ENCODE results near the gene KCNQ2. TPM values are rescaled to one million over a fixed set of nuclear protein-coding genes. Genes with fewer than 3 reads are reported as not detected.

The KCNQ2 gene
- total RNA-seq, 1 donor from 2014 or later, result 39.5 TPM

DNA sequence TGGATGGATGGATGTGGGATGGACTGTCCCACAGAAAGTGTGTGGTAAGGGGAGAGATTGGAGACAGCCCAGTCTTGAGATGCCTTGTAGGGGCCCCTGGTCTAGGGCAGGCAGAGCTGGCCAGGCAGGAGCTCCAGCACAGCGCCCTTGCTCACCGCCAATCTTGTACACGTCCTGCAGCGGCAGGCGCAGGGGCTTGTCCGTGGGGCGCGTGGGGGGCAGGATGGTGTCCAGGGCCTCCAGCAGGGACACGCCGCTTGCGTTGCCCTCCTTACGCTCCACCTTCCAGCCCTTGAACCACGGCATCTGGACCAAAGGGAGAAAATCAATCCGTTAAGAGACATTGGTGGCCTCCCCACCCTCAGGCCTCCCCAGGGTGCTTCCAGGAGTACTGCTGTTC, 20.5 kb upstream of the KCNQ2 start:
- no peak for DNase-seq (ENCODE audit: low spot score)
- no peak overlapping the region for H3K9ac ChIP-seq
- H4K20me1 ChIP-seq (ENCODE audit: low read depth), result peaks cover 27% of the 10 kb centered on the region
- no peak overlapping the region for H2AFZ ChIP-seq (replicated peaks)
- no peak overlapping the region for H3K4me3 ChIP-seq
- Mint-ChIP-seq H3K27ac (no peak overlapping the region), H3K27me3 (ENCODE audit: insufficient read depth, low read depth) (peaks cover 35% of the 10 kb centered on the region), H3K36me3 (peaks cover 3% of the 10 kb centered on the region), H3K4me3 (no peak overlapping the region), H3K9me3 (peaks cover 7% of the 10 kb centered on the region), H3K4me1 (peaks cover 8% of the 10 kb centered on the region)
- H3K79me2 ChIP-seq (ENCODE audit: low read depth), result no peaks in the 10 kb centered on the region
- no peak for TF ChIP-seq EZH2 (IDR thresholded peaks at IDR 0.05)
- no peak for TF ChIP-seq EZH2phosphoT487 (IDR thresholded peaks at IDR 0.05)
- no peak for TF ChIP-seq CTCF (IDR thresholded peaks at IDR 0.05)
- H3K27me3 ChIP-seq, result peaks cover 65% of the 10 kb centered on the region
- H3K4me2 ChIP-seq, result no peak overlapping the region
- H3K9me3 ChIP-seq (ENCODE audit: low read depth), result no peaks in the 10 kb centered on the region
- no peaks in the 10 kb centered on the region for H3K36me3 ChIP-seq
- peaks cover 7% of the 10 kb centered on the region for H3K4me1 ChIP-seq
- no peaks in the 10 kb centered on the region for H3F3A ChIP-seq (ENCODE audit: low read depth)
- no peak overlapping the region for H3K27ac ChIP-seq

DNA sequence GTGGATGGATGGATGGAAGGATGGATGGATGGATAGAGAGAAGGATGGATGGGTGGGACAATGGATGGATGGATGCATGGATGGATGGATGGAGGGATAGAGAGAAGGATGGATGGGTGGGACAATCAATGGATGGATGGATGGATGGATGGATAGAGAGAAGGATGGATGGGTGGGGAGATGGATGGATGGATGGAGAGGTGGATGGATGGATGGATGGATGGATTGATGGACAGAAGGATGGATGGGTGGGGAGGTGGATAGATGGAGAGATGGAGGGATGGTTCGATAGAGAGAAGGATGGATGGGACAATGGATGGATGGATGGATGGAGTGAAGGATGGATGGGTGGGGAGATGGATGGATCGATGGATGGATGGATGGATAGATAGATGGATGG, 20.1 kb upstream of the KCNQ2 start:
- H3K4me3 ChIP-seq, result no peak overlapping the region
- H3K4me2 ChIP-seq, result no peak overlapping the region
- peaks cover 7% of the 10 kb centered on the region for H3K4me1 ChIP-seq
- H3K4me3 Mint-ChIP-seq, result no peak overlapping the region
- peaks cover 3% of the 10 kb centered on the region for H3K36me3 Mint-ChIP-seq
- H3K9me3 Mint-ChIP-seq, result peaks cover 7% of the 10 kb centered on the region
- TF ChIP-seq EZH2phosphoT487 (IDR thresholded peaks at IDR 0.05) (no peak), EZH2 (IDR thresholded peaks at IDR 0.05) (no peak), CTCF (IDR thresholded peaks at IDR 0.05) (no peak)
- H3K9me3 ChIP-seq (ENCODE audit: low read depth), result no peaks in the 10 kb centered on the region
- H3K9ac ChIP-seq, result no peak overlapping the region
- DNase-seq (ENCODE audit: low spot score), result no peak
- no peaks in the 10 kb centered on the region for H3K79me2 ChIP-seq (ENCODE audit: low read depth)
- H3K27ac ChIP-seq, result no peak overlapping the region
- H4K20me1 ChIP-seq (ENCODE audit: low read depth), result peaks cover 26% of the 10 kb centered on the region
- no peaks in the 10 kb centered on the region for H3K36me3 ChIP-seq
- no peaks in the 10 kb centered on the region for H3F3A ChIP-seq (ENCODE audit: low read depth)
- peaks cover 33% of the 10 kb centered on the region for H3K27me3 Mint-ChIP-seq (ENCODE audit: insufficient read depth, low read depth)
- peaks cover 8% of the 10 kb centered on the region for H3K4me1 Mint-ChIP-seq
- H3K27ac Mint-ChIP-seq, result no peak overlapping the region
- no peak overlapping the region for H2AFZ ChIP-seq (replicated peaks)
- H3K27me3 ChIP-seq, result peaks cover 65% of the 10 kb centered on the region

DNA sequence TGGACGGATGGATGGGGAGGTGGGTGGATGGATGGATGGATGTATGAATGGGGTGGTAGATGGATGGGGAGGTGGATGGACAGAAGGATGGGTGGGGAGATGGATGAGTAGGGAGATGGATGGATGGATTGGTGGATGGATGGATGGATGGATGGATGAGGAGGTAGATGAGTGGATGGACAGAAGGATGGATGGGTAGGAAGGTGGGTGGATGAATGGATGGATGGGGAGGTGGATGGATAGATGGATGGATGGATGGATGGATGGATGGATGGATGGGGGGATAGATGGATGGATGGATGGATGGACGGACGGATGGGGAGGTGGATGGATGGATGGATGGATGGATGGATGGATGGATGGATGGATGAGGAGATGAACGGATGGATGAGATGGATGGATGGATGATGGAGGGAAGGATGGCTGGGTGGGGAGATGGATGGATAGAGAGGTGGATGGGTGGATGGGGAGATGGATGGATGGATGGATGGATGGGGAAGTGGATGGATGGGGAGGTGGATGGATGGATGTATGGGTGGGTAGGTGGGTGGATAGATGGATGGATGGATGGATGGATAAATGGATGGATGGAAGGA, 19.3 kb upstream of the KCNQ2 start:
- no peak for TF ChIP-seq CTCF (IDR thresholded peaks at IDR 0.05)
- TF ChIP-seq EZH2 (IDR thresholded peaks at IDR 0.05), result no peak
- no peak for TF ChIP-seq EZH2phosphoT487 (IDR thresholded peaks at IDR 0.05)
- DNase-seq (ENCODE audit: low spot score), result no peak
- peaks cover 7% of the 10 kb centered on the region for H3K4me1 ChIP-seq
- no peak overlapping the region for H3K27ac ChIP-seq
- H2AFZ ChIP-seq (replicated peaks), result no peak overlapping the region
- peaks cover 4% of the 10 kb centered on the region for H3K4me1 Mint-ChIP-seq
- no peak overlapping the region for H3K9ac ChIP-seq
- no peak overlapping the region for H3K27ac Mint-ChIP-seq
- no peak overlapping the region for H3K4me3 ChIP-seq
- H3K4me3 Mint-ChIP-seq, result no peak overlapping the region
- H3K27me3 Mint-ChIP-seq (ENCODE audit: insufficient read depth, low read depth), result peaks cover 27% of the 10 kb centered on the region
- H3K9me3 ChIP-seq (ENCODE audit: low read depth), result no peaks in the 10 kb centered on the region
- peaks cover 65% of the 10 kb centered on the region for H3K27me3 ChIP-seq
- H3K36me3 Mint-ChIP-seq, result peaks cover 3% of the 10 kb centered on the region
- H3F3A ChIP-seq (ENCODE audit: low read depth), result no peaks in the 10 kb centered on the region
- peaks cover 7% of the 10 kb centered on the region for H3K9me3 Mint-ChIP-seq
- H3K4me2 ChIP-seq, result no peak overlapping the region
- H3K79me2 ChIP-seq (ENCODE audit: low read depth), result no peaks in the 10 kb centered on the region
- H4K20me1 ChIP-seq (ENCODE audit: low read depth), result peaks cover 22% of the 10 kb centered on the region
- no peaks in the 10 kb centered on the region for H3K36me3 ChIP-seq
